Thyroid gland (tissue), 4 donors: ENCODE results near the gene PRRC2A.

ENCODE experiments used
- CTCF ChIP-seq, 6 experiments: fragments of 200-600 bp in 3 of 6; fragments of 450-650 bp in 3 of 6; sonication (generic) in 3 of 6; IDR thresholded peaks; one replicate each; pipeline ENCODE4 v1.5.1; 2016 to 2019; ENCODE audit warnings: antibody characterized with exemption in 6 of 6, mild to moderate bottlenecking in 2 of 6, inconsistent platforms in 1 of 6, moderate library complexity in 1 of 6
- POLR2A ChIP-seq, 2 donors: fragments of 450-650 bp; IDR thresholded peaks; one replicate each; pipeline ENCODE4 v1.6.1; 2017; ENCODE audit warnings: antibody characterized with exemption in 2 of 2, mild to moderate bottlenecking in 2 of 2, moderate library complexity in 1 of 2

- TF ChIP-seq POLR2A (IDR thresholded peaks at IDR 0.05), result no peak
- no peak for TF ChIP-seq CTCF (IDR thresholded peaks at IDR 0.05)
Observed at GRCh38 chr6:31634969-31635575, 14.6 kb downstream of the PRRC2A start.
